Measurements from ENCODE around the gene TNIK. TPM values are rescaled to one million over a fixed set of nuclear protein-coding genes. Genes with fewer than 3 reads are reported as not detected.

Gene TNIK
- total and polyA plus RNA-seq, 2 donors from 2014 or later: 3.6 to 48.9 TPM

GRCh38 chr3:171116824-171117395 lies 343.3 kb downstream of the TNIK start:
- FAIRE-seq (no peak), DNase-seq (no peak)
- Histone ChIP-seq H3K27me3 (ENCODE audit: control insufficient read depth, insufficient read depth, low read length) (no peaks in the 10 kb centered on the region), H3K9ac (ENCODE audit: low read length in 3 of 3) (no peak overlapping the region), H3K27ac (ENCODE audit: low read depth in 2 of 2, low read length in 2 of 2) (no peak overlapping the region), H3K4me3 (ENCODE audit: low read length in 3 of 3) (no peak overlapping the region), H3K36me3 (ENCODE audit: control insufficient read depth in 2 of 3, insufficient read depth in 3 of 3, low read length in 3 of 3) (no peaks in the 10 kb centered on the region), H3K9me3 (ENCODE audit: control insufficient read depth in 2 of 3, insufficient read depth in 1 of 3, low read length in 3 of 3) (no peaks in the 10 kb centered on the region), H3K4me1 (ENCODE audit: control insufficient read depth in 2 of 3, insufficient read depth in 2 of 3, low read depth in 1 of 3, low read length in 3 of 3) (no peaks in the 10 kb centered on the region)
- intact Hi-C loops (cut with DNase I): no loop called here
- TF ChIP-seq, protein P1, sequence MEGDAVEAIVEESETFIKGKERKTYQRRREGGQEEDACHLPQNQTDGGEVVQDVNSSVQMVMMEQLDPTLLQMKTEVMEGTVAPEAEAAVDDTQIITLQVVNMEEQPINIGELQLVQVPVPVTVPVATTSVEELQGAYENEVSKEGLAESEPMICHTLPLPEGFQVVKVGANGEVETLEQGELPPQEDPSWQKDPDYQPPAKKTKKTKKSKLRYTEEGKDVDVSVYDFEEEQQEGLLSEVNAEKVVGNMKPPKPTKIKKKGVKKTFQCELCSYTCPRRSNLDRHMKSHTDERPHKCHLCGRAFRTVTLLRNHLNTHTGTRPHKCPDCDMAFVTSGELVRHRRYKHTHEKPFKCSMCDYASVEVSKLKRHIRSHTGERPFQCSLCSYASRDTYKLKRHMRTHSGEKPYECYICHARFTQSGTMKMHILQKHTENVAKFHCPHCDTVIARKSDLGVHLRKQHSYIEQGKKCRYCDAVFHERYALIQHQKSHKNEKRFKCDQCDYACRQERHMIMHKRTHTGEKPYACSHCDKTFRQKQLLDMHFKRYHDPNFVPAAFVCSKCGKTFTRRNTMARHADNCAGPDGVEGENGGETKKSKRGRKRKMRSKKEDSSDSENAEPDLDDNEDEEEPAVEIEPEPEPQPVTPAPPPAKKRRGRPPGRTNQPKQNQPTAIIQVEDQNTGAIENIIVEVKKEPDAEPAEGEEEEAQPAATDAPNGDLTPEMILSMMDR (IDR thresholded peaks at IDR 0.05; ENCODE audit: borderline replicate concordance, extremely low read depth, insufficient read depth): no peak

GRCh38 chr3:171116365-171116764 lies 343.8 kb downstream of the TNIK start:
- Histone ChIP-seq H3K4me3 (ENCODE audit: low read length in 3 of 3) (no peak overlapping the region), H3K9ac (ENCODE audit: low read length in 3 of 3) (no peak overlapping the region), H3K9me3 (ENCODE audit: control insufficient read depth in 2 of 3, insufficient read depth in 1 of 3, low read length in 3 of 3) (no peaks in the 10 kb centered on the region), H3K4me1 (ENCODE audit: control insufficient read depth in 2 of 3, insufficient read depth in 2 of 3, low read depth in 1 of 3, low read length in 3 of 3) (no peaks in the 10 kb centered on the region), H3K36me3 (ENCODE audit: control insufficient read depth in 2 of 3, insufficient read depth in 3 of 3, low read length in 3 of 3) (no peaks in the 10 kb centered on the region), H3K27ac (ENCODE audit: low read depth in 2 of 2, low read length in 2 of 2) (no peak overlapping the region), H3K27me3 (ENCODE audit: control insufficient read depth, insufficient read depth, low read length) (no peaks in the 10 kb centered on the region)
- no peak for FAIRE-seq
- DNase-seq: no peak
- TF ChIP-seq, protein P1 (IDR thresholded peaks at IDR 0.05; ENCODE audit: borderline replicate concordance, extremely low read depth, insufficient read depth): no peak
- intact Hi-C loops (cut with DNase I): no loop called here

GRCh38 chr3:171115667-171116066 lies 344.5 kb downstream of the TNIK start:
- H3K9ac ChIP-seq (ENCODE audit: low read length in 3 of 3): no peak overlapping the region
- DNase-seq: no peak
- no peaks in the 10 kb centered on the region for H3K9me3 ChIP-seq (ENCODE audit: control insufficient read depth in 2 of 3, insufficient read depth in 1 of 3, low read length in 3 of 3)
- H3K4me3 ChIP-seq (ENCODE audit: low read length in 3 of 3): no peak overlapping the region
- H3K36me3 ChIP-seq (ENCODE audit: control insufficient read depth in 2 of 3, insufficient read depth in 3 of 3, low read length in 3 of 3): no peaks in the 10 kb centered on the region
- TF ChIP-seq, protein P1 (IDR thresholded peaks at IDR 0.05; ENCODE audit: borderline replicate concordance, extremely low read depth, insufficient read depth): no peak
- no peak overlapping the region for H3K27ac ChIP-seq (ENCODE audit: low read depth in 2 of 2, low read length in 2 of 2)
- intact Hi-C loops (cut with DNase I): no loop called here
- no peaks in the 10 kb centered on the region for H3K27me3 ChIP-seq (ENCODE audit: control insufficient read depth, insufficient read depth, low read length)
- no peak for FAIRE-seq
- H3K4me1 ChIP-seq (ENCODE audit: control insufficient read depth in 2 of 3, insufficient read depth in 2 of 3, low read depth in 1 of 3, low read length in 3 of 3): no peaks in the 10 kb centered on the region

DNA sequence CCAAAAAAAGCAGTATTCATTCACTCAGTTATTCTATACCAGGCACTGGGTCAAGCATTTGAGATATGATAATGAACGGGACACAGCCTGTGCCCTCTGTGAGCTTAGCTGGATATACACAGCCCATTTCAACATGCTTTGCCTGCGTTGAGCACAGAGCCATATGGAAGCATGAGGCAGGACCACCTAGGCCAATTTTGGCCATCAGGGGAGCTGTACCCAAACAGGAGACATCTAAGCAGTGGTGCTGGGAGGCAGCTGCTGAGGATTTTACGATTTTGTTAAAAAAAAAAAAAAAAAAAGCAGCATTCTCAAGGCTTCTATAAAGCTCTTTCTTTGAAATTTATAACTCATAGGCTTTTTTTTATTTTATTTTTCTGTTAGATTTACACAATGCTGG lies 346.5 kb downstream of the TNIK start:
- no peak overlapping the region for H3K4me3 ChIP-seq (ENCODE audit: low read length in 3 of 3)
- H3K9me3 ChIP-seq (ENCODE audit: control insufficient read depth in 2 of 3, insufficient read depth in 1 of 3, low read length in 3 of 3): no peaks in the 10 kb centered on the region
- no peaks in the 10 kb centered on the region for H3K27me3 ChIP-seq (ENCODE audit: control insufficient read depth, insufficient read depth, low read length)
- no peaks in the 10 kb centered on the region for H3K4me1 ChIP-seq (ENCODE audit: control insufficient read depth in 2 of 3, insufficient read depth in 2 of 3, low read depth in 1 of 3, low read length in 3 of 3)
- H3K27ac ChIP-seq (ENCODE audit: low read depth in 2 of 2, low read length in 2 of 2): no peak overlapping the region
- intact Hi-C loops (cut with DNase I): no loop called here
- FAIRE-seq (no peak), DNase-seq (peak in 1 of 5 donors; percentile 31)
- H3K36me3 ChIP-seq (ENCODE audit: control insufficient read depth in 2 of 3, insufficient read depth in 3 of 3, low read length in 3 of 3): no peaks in the 10 kb centered on the region
- no peak overlapping the region for H3K9ac ChIP-seq (ENCODE audit: low read length in 3 of 3)
- TF ChIP-seq, protein P1 (IDR thresholded peaks at IDR 0.05; ENCODE audit: borderline replicate concordance, extremely low read depth, insufficient read depth): no peak

All from kidney (tissue), 14 donors.